Duodenal mucosa (tissue), 2 donors: ENCODE results near the gene MEN1.
"Not testable (repeated sequence)": the region's sequence is repeated elsewhere in the genome, so short reads cannot be mapped to it uniquely, and the experiment has no call there.

Experiments
- H3K27ac ChIP-seq: one replicate; pipeline ENCODE4 v1.7.0; 2013; ENCODE audit warnings: low read depth, low read length
- H3K27me3 ChIP-seq, 2 donors: one replicate each; pipeline ENCODE4 v1.7.0; 2013; ENCODE audit warnings: low read length in 2 of 2, control low read depth in 1 of 2; ENCODE audit not compliant: insufficient read depth in 2 of 2, control insufficient read depth in 1 of 2
- H3K36me3 ChIP-seq, 2 donors: one replicate each; pipeline ENCODE4 v1.7.0; 2013; ENCODE audit warnings: low read length in 2 of 2, control low read depth in 1 of 2; ENCODE audit not compliant: insufficient read depth in 2 of 2, control insufficient read depth in 1 of 2
- H3K4me1 ChIP-seq, 2 donors: one replicate each; pipeline ENCODE4 v1.7.0; 2013; ENCODE audit warnings: low read length in 2 of 2, control low read depth in 1 of 2; ENCODE audit not compliant: insufficient read depth in 2 of 2, control insufficient read depth in 1 of 2
- H3K4me3 ChIP-seq, 2 donors: one replicate each; pipeline ENCODE4 v1.7.0; 2013; ENCODE audit warnings: low read length in 2 of 2, low read depth in 1 of 2
- H3K9ac ChIP-seq, 2 donors: one replicate each; pipeline ENCODE4 v1.7.0; 2013; ENCODE audit warnings: low read length in 2 of 2, low read depth in 1 of 2
- H3K9me3 ChIP-seq, 2 donors: one replicate each; pipeline ENCODE4 v1.7.0; 2013; ENCODE audit warnings: low read length in 2 of 2, control low read depth in 1 of 2; ENCODE audit not compliant: control insufficient read depth in 1 of 2

Gene MEN1

DNA sequence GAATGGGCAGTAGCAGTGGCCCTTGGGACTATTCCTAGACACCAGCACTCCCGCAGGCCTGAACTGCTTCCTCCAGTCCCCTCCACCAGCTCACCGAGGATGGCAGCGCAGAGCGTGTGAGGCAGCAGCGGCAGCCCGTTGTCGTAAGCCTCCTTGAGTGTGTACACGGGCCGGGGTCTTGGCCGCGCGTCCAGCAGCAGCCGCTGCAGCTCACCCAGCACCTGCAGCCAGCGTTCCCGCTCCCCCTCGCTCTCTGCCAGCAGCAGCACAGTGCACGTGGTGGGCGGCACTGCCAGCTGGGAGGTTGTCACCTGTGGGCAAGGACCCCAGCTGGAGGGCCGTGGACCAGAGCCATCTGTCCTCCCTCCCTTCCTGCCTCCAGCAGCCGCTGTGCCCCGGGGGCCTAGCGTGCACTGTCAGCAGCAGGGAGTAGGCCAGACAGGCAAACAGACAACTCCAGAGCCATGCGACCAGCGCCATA lies 21.1 kb upstream of the MEN1 start:
- Histone ChIP-seq H3K9ac (no peak overlapping the region), H3K4me1 (peaks cover 4 to 7% of the 10 kb centered on the region in 2 donors), H3K9me3 (no peaks in the 10 kb centered on the region), H3K36me3 (peaks cover 26 to 68% of the 10 kb centered on the region in 2 donors), H3K4me3 (no peak overlapping the region), H3K27ac (no peak overlapping the region), H3K27me3 (no peaks in the 10 kb centered on the region)

DNA sequence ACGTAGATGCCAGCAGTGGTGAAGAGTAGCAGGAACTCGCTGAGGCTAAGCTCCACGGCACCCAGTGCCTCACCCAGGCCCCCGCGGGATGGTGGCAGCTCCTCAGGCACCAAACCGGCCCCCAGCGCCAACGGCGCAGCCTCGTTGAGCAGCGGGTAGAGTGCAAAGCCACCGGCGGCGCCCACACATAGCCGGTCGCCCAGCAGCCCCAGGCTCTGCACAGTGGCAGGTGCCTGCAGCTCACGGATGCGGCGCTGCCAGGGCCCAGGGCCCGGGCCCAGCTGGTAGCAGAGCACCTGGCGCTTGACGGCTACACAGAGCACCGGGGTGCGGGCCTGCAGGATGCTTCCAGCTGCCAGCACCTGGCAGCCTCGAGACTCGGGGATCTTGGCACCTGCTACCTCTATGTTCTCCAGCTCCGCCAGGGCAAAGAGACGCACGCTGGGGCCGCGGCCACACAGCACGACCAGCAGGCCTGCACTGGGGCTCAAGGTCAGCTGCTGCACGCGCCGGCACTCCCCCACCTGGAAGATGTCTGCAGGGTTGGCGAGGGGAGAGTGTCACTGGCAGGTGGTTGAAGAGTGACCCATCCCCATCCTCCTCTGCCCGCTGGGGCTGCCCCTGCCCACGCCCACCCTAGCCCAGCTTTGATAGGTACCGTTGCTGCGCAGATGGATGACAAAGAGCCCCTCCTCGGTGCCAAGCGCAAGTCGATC lies 19.3 kb upstream of the MEN1 start:
- H3K27ac ChIP-seq, result no peak overlapping the region
- no peaks in the 10 kb centered on the region for H3K9me3 ChIP-seq
- peaks cover 23 to 78% of the 10 kb centered on the region in 2 donors for H3K36me3 ChIP-seq
- no peaks in the 10 kb centered on the region for H3K27me3 ChIP-seq
- H3K4me1 ChIP-seq, result no peaks in the 10 kb centered on the region
- H3K9ac ChIP-seq, result no peak overlapping the region
- no peak overlapping the region for H3K4me3 ChIP-seq

DNA sequence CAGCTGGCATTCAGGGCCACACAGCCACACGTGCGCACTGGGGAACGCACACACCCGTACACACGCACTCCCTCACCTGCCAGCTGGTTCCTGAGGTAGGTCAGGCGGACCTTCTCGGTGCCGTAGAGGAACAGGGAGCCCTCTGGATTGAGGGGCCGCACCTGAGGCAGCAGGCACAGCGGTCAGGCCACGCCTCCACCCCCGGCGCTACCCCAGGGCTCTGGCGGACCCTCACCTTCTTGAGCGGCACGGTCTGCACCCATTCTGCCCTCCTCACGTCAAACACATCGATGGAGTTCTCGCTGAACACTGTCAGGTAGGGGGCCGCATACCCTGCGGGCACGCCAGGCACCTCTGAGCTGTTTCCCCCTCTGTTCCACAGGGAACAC lies 17.1 kb upstream of the MEN1 start:
- no peaks in the 10 kb centered on the region for H3K4me1 ChIP-seq
- H3K9ac ChIP-seq, result no peak overlapping the region
- H3K9me3 ChIP-seq, result no peaks in the 10 kb centered on the region
- H3K27me3 ChIP-seq, result no peaks in the 10 kb centered on the region
- H3K36me3 ChIP-seq, result peaks cover 18 to 59% of the 10 kb centered on the region in 2 donors
- H3K27ac ChIP-seq, result no peak overlapping the region
- H3K4me3 ChIP-seq, result no peak overlapping the region

DNA sequence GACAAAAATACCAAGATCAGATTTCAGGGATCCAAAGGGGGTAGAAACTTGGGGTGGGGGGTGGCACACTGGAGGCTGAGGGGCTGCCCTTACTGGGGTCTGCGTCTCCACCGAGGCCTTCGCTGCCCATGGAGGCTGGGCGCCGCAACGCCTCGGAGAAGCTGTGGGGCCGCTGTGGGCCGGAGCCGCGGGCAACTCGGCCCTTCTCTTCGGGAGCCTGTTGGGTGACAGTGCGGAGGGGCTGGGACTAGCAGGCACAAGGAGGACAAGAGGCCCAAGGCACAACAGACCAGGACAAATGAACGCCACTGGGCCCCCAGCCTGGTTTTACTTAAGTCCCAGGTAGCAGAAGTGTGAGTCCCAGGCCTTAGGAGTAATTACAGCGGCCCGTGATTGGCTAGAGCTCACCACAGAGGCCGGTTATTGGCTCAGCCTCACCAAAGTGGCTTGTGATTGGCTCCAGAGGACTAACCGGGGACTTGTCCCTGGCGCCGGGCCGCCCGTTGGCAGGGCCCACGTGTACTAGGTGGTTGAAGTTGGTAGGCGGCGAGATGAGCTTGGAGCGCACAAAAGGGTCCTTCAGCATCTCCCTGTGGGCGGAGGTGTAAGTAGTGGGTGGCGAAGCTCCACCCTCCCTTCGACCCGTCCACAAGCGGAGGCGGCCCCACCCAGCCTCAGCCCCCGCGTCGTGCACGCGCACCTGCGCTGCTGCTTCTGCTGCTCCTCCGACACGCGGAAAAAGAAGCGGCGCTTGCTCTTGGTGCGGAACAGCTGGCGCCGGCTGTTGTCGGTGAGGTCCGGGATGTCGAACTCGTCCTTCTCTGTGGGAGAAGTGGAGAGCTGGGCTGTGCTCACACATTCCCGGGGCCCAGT lies 16.5 kb upstream of the MEN1 start:
- no peak overlapping the region for H3K4me3 ChIP-seq

DNA sequence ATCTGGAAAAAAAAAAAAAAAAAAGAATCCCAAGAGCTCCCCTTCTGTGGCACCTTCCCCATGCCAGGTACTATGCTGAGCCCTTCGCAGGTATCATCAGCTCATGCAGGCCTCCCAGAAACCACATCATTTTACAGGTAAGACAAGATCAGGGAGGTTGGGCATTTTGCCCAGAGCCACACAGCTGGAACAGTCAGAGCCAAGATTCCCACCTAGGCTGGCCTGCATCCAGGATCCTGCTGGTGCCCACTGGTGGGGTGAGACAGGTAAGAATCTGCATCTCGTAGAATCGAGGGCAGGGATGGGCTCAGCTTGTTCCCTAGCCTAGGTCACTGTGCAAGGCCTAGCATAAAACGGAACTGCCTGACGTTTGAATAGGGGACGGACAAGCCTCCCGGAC lies 15.7 kb upstream of the MEN1 start:
- H3K36me3 ChIP-seq, result peaks cover 10 to 47% of the 10 kb centered on the region in 2 donors
- no peak overlapping the region for H3K27ac ChIP-seq
- H3K4me3 ChIP-seq, result no peak overlapping the region
- H3K27me3 ChIP-seq, result no peaks in the 10 kb centered on the region
- no peak overlapping the region for H3K9ac ChIP-seq
- H3K9me3 ChIP-seq, result no peaks in the 10 kb centered on the region
- H3K4me1 ChIP-seq, result no peaks in the 10 kb centered on the region

More for the DNA sequence above, 16.5 kb upstream of the MEN1 start:
- no peak overlapping the region for H3K9ac ChIP-seq
- H3K27ac ChIP-seq, result no peak overlapping the region
- H3K9me3 ChIP-seq, result no peaks in the 10 kb centered on the region
- no peaks in the 10 kb centered on the region for H3K4me1 ChIP-seq
- H3K36me3 ChIP-seq, result peaks cover 13 to 54% of the 10 kb centered on the region in 2 donors
- no peaks in the 10 kb centered on the region for H3K27me3 ChIP-seq

DNA sequence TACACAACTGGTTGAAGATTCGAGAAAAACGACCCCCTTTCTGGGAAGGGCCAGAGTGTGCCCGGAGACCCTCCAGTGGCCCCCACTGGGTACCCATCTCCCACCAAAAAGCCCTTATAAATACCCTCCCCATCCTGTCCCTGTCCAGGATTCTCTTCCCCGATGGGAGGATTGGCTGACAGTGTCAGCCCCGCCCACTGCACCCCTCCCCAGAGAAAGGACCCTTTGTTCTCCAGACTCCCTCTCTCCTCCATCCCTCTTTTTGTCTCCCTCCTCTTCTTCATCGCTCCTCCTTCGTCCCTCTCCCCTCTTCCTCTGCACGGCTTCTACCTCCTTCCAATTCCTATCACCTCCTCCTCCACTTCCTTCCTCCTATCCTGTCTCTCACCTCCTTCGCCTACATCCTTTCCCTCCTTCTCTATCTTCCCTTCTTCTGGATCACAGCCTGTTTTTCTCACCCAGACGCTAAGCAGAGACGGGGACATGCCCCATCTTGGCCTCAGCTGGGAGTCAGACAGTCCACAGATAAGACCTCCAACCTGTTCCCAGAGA lies 13.3 kb upstream of the MEN1 start:
- no peak overlapping the region for H3K27ac ChIP-seq
- H3K36me3 ChIP-seq, result peaks cover 0 to 27% of the 10 kb centered on the region in 2 donors
- H3K9me3 ChIP-seq, result no peaks in the 10 kb centered on the region
- no peak overlapping the region for H3K4me3 ChIP-seq
- no peak overlapping the region for H3K9ac ChIP-seq
- H3K4me1 ChIP-seq, result no peaks in the 10 kb centered on the region
- H3K27me3 ChIP-seq, result no peaks in the 10 kb centered on the region

DNA sequence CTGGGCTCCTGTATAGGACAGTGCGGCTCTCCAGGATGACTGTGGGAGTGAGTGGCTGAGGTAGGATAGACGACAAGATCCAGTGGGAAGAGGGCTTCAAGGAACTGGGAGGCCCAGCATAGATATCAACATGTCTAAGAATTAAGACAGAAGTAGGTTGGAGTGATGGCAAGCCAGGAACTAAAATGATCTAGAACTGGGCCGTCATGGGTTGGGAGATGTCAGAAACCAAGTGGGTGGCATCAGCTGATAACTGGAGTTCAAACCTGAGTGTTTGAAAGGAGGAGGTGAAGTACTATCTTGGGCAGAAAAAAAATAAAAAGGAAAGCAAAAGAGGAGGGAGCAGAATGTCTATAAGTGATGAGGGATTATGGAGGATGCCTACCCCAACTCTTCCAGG lies 7.1 kb upstream of the MEN1 start:
- Histone ChIP-seq H3K9me3 (no peaks in the 10 kb centered on the region), H3K4me1 (no peaks in the 10 kb centered on the region), H3K27ac (no peak overlapping the region), H3K9ac (no peak overlapping the region), H3K4me3 (no peak overlapping the region), H3K27me3 (no peaks in the 10 kb centered on the region), H3K36me3 (no peaks in the 10 kb centered on the region)

DNA sequence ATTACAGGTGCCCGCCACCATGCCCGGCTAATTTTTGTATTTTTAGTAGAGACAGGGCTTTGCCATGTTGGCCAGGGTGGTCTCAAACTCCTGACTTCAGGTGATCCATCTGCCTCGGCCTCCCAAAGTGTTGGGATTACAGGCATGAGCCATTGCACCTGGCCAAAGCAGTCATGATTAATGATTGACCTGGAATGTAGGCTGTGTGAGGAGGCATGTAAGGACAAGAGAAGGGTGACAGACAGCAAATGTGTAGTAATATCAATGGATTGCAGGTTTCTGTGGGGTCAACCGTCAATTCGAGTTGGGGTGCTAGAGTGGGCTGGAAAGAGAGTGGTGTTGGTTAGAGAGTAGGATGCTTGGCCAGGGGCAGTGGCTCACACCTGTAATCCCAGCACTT lies 5.1 kb upstream of the MEN1 start:
- H3K27me3 ChIP-seq, H3K4me3 ChIP-seq, H3K4me1 ChIP-seq, H3K27ac ChIP-seq, H3K36me3 ChIP-seq, H3K9ac ChIP-seq, H3K9me3 ChIP-seq: not testable (repeated sequence)

DNA sequence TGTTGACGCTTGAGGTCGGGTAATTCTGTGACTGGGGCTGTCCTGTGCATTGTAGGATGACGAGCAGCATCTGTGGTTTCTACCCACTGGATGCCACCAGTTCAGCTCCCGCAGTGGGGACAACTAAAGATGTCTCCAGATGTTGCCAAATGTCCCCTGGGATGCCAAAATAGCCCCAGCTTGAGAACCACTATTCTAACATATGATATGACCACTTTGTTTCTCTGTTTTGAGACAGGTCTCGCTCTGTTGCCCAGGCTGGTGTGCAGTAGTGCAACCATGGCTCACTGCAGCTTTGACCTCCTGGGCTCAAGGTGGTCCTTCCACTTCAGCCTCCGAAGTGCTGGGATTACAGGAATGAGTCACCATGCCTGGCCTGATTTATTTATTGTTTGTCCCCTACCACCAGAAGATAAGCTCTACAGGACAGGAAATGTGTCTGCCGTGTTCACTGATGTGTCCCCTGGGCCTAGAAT lies 4.4 kb upstream of the MEN1 start:
- Histone ChIP-seq H3K27me3 (no peaks in the 10 kb centered on the region), H3K27ac (no peak overlapping the region), H3K9ac (no peak overlapping the region), H3K4me1 (peaks cover 0 to 2% of the 10 kb centered on the region in 2 donors), H3K36me3 (no peaks in the 10 kb centered on the region), H3K4me3 (no peak overlapping the region), H3K9me3 (no peaks in the 10 kb centered on the region)

DNA sequence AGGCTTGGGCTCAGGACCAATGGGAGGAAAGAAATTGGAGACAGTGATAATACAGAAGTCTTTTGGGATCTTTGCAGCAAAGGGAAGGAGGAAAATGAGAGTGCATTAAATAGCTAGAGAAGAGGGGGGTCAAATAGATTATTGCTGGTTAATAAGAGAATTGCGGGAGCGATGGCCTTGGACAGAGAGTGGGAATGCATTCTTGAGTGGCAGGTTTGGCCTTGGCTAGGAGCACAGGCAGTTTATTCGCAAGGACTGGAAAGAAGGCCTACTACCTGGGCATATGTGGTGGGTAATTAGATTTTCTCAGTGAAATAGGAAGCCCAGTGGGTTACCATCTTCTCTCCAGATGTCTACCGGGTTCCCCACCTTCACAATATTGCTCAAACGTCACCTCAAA lies 3.5 kb upstream of the MEN1 start:
- Histone ChIP-seq H3K4me3 (no peak overlapping the region), H3K27me3 (no peaks in the 10 kb centered on the region), H3K27ac (no peak overlapping the region), H3K36me3 (no peaks in the 10 kb centered on the region), H3K9me3 (no peaks in the 10 kb centered on the region), H3K9ac (no peak overlapping the region), H3K4me1 (peaks cover 6 to 7% of the 10 kb centered on the region in 2 donors)
